Activated T-cell treated with anti-CD3 and anti-CD28 coated beads, Interleukin-2, amount 50 U/mL, for 72 hours (primary cell): ENCODE data around the gene HOXD8. TPM values are rescaled to one million over a fixed set of nuclear protein-coding genes. Genes with fewer than 3 reads are reported as not detected.

Experiments used
- ATAC-seq, 2 donors: fragments of 150-1000 bp; cut with Tn5 transposase; replicated peaks in 1 of 2; 2 replicates each; pipeline ENCODE4 v1.10.0; 2021; ENCODE audit warnings: moderate library complexity in 2 of 2, mild to moderate bottlenecking in 1 of 2
- DNase-seq, 2 donors: peaks; one replicate each; pipeline ENCODE4 v3.0.0; 2021 to 2022; ENCODE audit warnings: mixed read lengths in 1 of 2
- H3K27ac Mint-ChIP-seq: one replicate; pipeline ENCODE4 v1.8.0; 2022; ENCODE audit warnings: mild to moderate bottlenecking, moderate library complexity, mixed read lengths
- H3K27me3 Mint-ChIP-seq: one replicate; pipeline ENCODE4 v1.8.0; 2022; ENCODE audit warnings: low read depth, mixed read lengths
- H3K36me3 Mint-ChIP-seq, 2 donors: one replicate each; pipeline ENCODE4 v1.8.0; 2022; ENCODE audit warnings: mixed read lengths in 2 of 2, mild to moderate bottlenecking in 1 of 2; ENCODE audit not compliant: insufficient read depth in 2 of 2
- H3K4me1 Mint-ChIP-seq: one replicate; pipeline ENCODE4 v1.8.0; 2022; ENCODE audit warnings: low read depth, mixed read lengths
- H3K4me3 Mint-ChIP-seq, 2 donors: one replicate each; pipeline ENCODE4 v1.8.0; 2022; ENCODE audit warnings: mild to moderate bottlenecking in 2 of 2, mixed read lengths in 2 of 2, moderate library complexity in 2 of 2
- H3K9me3 Mint-ChIP-seq, 2 donors: one replicate each; pipeline ENCODE4 v1.8.0; 2022; ENCODE audit warnings: mixed read lengths in 2 of 2
- total RNA-seq, 2 donors: library from RNA; stranded (reverse); gene quantifications; one replicate each; pipeline ENCODE4 v1.2.3, GENCODE V29; 2022

HOXD8 gene
- total RNA-seq, 2 donors from 2014 or later = not detected

DNA sequence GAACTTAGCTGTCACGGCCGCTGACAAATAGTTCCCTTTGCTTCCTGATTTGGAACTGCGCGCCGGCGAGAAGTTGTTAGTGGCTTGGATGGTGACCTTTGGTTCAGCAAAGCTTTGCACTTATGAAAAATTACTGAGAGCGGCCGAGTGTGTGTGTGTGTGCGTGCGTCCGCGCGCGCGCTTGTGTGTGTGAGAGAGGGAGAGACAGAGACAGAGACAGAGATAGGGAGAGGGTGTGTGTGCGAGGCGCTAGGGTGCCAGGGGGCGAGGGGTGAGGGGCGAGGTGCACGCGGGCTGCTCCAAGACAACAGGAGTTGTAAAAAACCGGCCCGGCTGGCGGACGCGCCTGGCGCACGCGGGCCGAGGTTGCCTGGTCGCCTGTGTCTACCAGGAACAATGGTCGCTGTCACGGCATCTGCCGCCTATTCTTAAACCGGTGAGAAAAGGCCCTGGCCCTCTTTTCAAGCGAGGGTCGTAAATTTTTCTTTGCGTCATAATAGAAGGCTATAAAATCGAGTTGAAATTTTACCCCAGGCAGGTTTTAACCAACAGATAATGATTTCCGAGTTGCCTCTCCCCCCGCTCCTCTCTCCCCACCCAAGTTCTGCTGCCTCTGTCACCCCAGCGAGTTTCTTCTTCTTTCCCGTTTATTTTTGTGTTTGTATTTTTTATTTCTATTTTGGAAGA is 28.1 kb downstream of the HOXD8 start:
- Mint-ChIP-seq H3K9me3 (no peaks in the 10 kb centered on the region), H3K36me3 (peaks cover 0 to 1% of the 10 kb centered on the region in 2 donors), H3K4me3 (peak overlapping the region; percentile 71 to 78), H3K4me1 (peaks cover 14% of the 10 kb centered on the region), H3K27ac (peak overlapping the region; percentile 31), H3K27me3 (peaks cover 79% of the 10 kb centered on the region)
- DNase-seq (no peak), ATAC-seq (peak in 1 of 2 donors; percentile 34)

DNA sequence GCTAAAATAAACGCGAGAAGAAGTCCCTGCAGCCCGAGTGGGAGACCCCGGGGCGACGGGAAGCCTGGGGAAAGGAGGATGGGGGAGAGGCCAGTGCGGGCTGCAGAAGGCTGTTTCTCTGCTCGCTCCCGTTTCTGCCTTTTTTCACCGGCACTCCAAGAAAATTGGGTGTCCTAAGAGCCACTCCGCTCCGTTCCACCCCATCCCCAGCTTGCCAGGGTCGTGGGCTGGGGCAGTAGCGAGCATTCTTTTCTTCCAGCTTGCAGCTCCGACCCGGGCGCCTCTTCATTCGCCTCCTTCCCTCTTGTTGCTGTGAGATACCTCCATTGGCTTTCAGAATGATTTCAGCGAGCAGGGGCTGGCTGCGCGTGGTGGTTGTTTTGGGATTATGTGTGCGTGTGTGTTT is 28.7 kb downstream of the HOXD8 start:
- H3K27me3 Mint-ChIP-seq = peaks cover 83% of the 10 kb centered on the region
- no peaks in the 10 kb centered on the region for H3K9me3 Mint-ChIP-seq
- H3K4me1 Mint-ChIP-seq = peaks cover 14% of the 10 kb centered on the region
- H3K4me3 Mint-ChIP-seq = peak overlapping the region; percentile 71 to 78
- ATAC-seq (no peak), DNase-seq (no peak)
- H3K27ac Mint-ChIP-seq = peak overlapping the region; percentile 82
- peaks cover 0 to 1% of the 10 kb centered on the region in 2 donors for H3K36me3 Mint-ChIP-seq

DNA sequence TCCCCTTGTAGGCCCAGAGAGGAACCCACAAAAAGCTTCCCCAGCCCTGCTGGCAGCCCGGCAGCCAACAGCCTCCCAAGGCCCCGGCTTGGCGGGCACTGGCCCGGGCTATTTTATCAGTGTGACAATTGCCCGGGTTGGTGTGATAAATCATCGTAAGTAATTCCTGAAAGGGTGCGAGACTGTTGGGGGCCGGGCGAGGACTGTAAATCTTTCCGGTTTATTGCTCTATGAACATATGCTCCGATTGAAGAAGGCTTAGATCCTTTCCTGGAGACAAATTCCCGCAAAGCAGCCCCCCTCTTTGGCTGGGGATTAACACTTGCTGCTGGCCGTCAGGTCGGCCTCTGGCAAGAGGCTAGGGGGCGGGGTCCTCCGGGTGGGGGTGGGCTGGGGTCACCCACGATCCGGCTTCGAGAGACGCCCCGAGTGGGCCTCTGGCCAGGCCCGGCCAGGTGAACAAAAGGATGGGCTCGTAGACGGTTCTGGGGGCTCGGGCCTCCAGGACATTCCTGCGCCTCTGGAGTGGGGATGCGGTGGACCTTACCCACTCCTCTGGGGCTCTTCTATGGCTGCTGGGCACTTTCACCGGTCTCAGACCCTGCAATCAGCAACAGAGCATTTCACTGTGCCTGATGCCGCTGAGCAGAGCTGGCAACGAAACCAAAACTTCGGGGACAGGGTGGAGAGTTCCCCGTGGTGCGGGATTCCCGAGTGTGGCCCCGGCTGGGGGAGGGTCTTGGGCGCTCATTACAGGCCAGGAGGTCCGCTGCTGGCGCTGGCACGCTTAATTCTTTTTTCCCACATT is 29.6 kb downstream of the HOXD8 start:
- no peak for DNase-seq
- no peak for ATAC-seq
- peaks cover 83% of the 10 kb centered on the region for H3K27me3 Mint-ChIP-seq
- H3K4me1 Mint-ChIP-seq = peaks cover 21% of the 10 kb centered on the region
- H3K27ac Mint-ChIP-seq = no peak overlapping the region
- peaks cover 0 to 4% of the 10 kb centered on the region in 2 donors for H3K36me3 Mint-ChIP-seq
- no peaks in the 10 kb centered on the region for H3K9me3 Mint-ChIP-seq
- H3K4me3 Mint-ChIP-seq = peak overlapping the region; percentile 36 to 39

GRCh38 chr2:176159663-176160250 is 30.3 kb downstream of the HOXD8 start:
- Mint-ChIP-seq H3K27ac (no peak overlapping the region), H3K27me3 (peaks cover 83% of the 10 kb centered on the region), H3K9me3 (no peaks in the 10 kb centered on the region), H3K4me3 (peak overlapping the region; percentile 36 to 52), H3K4me1 (peaks cover 24% of the 10 kb centered on the region), H3K36me3 (peaks cover 2 to 8% of the 10 kb centered on the region in 2 donors)
- peak in 1 of 2 donors; percentile 19 for ATAC-seq
- DNase-seq = no peak

GRCh38 chr2:176160251-176160985 is 30.9 kb downstream of the HOXD8 start:
- no peaks in the 10 kb centered on the region for H3K9me3 Mint-ChIP-seq
- no peak overlapping the region for H3K27ac Mint-ChIP-seq
- H3K4me3 Mint-ChIP-seq = peak overlapping the region; percentile 21 to 52
- ATAC-seq = no peak
- DNase-seq = no peak
- H3K36me3 Mint-ChIP-seq = peaks cover 2 to 8% of the 10 kb centered on the region in 2 donors
- H3K27me3 Mint-ChIP-seq = peaks cover 83% of the 10 kb centered on the region
- peaks cover 24% of the 10 kb centered on the region for H3K4me1 Mint-ChIP-seq

- DNase-seq (no peak), ATAC-seq (no peak)
- H3K4me3 Mint-ChIP-seq = peak overlapping the region; percentile 21 to 52
- H3K4me1 Mint-ChIP-seq = peaks cover 24% of the 10 kb centered on the region
- peaks cover 83% of the 10 kb centered on the region for H3K27me3 Mint-ChIP-seq
- H3K27ac Mint-ChIP-seq = peak overlapping the region; percentile 81
- peaks cover 2 to 8% of the 10 kb centered on the region in 2 donors for H3K36me3 Mint-ChIP-seq
- H3K9me3 Mint-ChIP-seq = no peaks in the 10 kb centered on the region
Measured at GRCh38 chr2:176160986-176161824, 31.7 kb downstream of the HOXD8 start.

- H3K27me3 Mint-ChIP-seq = peaks cover 85% of the 10 kb centered on the region
- H3K27ac Mint-ChIP-seq = no peak overlapping the region
- DNase-seq (no peak), ATAC-seq (no peak)
- H3K9me3 Mint-ChIP-seq = no peaks in the 10 kb centered on the region
- peaks cover 24% of the 10 kb centered on the region for H3K4me1 Mint-ChIP-seq
- H3K36me3 Mint-ChIP-seq = peaks cover 2 to 8% of the 10 kb centered on the region in 2 donors
- H3K4me3 Mint-ChIP-seq = no peak overlapping the region
Measured at GRCh38 chr2:176161825-176162626, 32.5 kb downstream of the HOXD8 start.

- H3K9me3 Mint-ChIP-seq = no peaks in the 10 kb centered on the region
- peaks cover 2 to 8% of the 10 kb centered on the region in 2 donors for H3K36me3 Mint-ChIP-seq
- no peak overlapping the region for H3K4me3 Mint-ChIP-seq
- ATAC-seq (no peak), DNase-seq (no peak)
- peaks cover 86% of the 10 kb centered on the region for H3K27me3 Mint-ChIP-seq
- H3K27ac Mint-ChIP-seq = no peak overlapping the region
- H3K4me1 Mint-ChIP-seq = peaks cover 15% of the 10 kb centered on the region
Measured at GRCh38 chr2:176162911-176163671, 33.6 kb downstream of the HOXD8 start.

- DNase-seq = no peak
- Mint-ChIP-seq H3K4me3 (peak overlapping the region in 1 of 2 donors; percentile 43), H3K27ac (peak overlapping the region; percentile 79), H3K36me3 (peaks cover 2 to 8% of the 10 kb centered on the region in 2 donors), H3K27me3 (peaks cover 86% of the 10 kb centered on the region), H3K4me1 (peaks cover 10% of the 10 kb centered on the region), H3K9me3 (no peaks in the 10 kb centered on the region)
- no peak for ATAC-seq
Measured at GRCh38 chr2:176163672-176164056, 34.2 kb downstream of the HOXD8 start.

DNA sequence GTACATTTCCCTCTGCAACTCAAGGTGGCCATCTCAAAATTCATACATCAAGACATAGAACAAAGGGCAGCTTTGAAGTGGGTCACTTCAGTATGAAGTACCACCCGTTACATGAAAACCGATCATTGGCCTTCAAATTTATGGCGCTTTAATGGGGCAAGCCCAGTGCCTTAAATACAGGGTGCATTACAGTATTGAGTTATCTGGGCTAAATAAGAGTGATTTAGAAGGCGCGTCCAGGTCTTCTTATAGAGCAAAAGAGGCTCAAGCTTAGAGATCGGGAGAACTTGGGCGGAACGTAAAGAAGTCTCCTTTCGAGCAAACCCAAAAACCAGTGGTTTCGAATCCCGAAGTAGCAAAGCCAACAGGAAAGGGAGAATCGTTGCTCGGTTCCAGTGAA is 34.7 kb downstream of the HOXD8 start:
- Mint-ChIP-seq H3K9me3 (no peaks in the 10 kb centered on the region), H3K27ac (peak overlapping the region; percentile 79), H3K36me3 (peaks cover 2 to 8% of the 10 kb centered on the region in 2 donors), H3K27me3 (peaks cover 89% of the 10 kb centered on the region), H3K4me1 (peaks cover 10% of the 10 kb centered on the region), H3K4me3 (peak overlapping the region; percentile 4 to 43)
- no peak for DNase-seq
- no peak for ATAC-seq
